ENCODE data around the gene LIPC. TPM values are rescaled to one million over a fixed set of nuclear protein-coding genes. Genes with fewer than 3 reads are reported as not detected.

LIPC gene
- total and polyA plus RNA-seq, 7 experiments from 2014 or later: 0.46 to 5.1 (median 0.77) TPM

- ChIA-PET POLR2A (interaction anchor here (0.8 to 0.9 kb wide), 2 partner anchors 9 to 254 kb away, joined by 3 to 4 read pairs; partner anchors contain the start of gene ADAM10), CTCF (no interaction called here)
- DNase-seq: peak in 6 of 9 donors; percentile 34 to 68 (median 44)
- H3K4me1 Mint-ChIP-seq: peaks cover 22 to 46% (median 41%) of the 10 kb centered on the region in 7 donors
- peak overlapping the region in 6 of 9 donors; percentile 4 to 60 (median 41) for H3K27ac Mint-ChIP-seq
- Histone ChIP-seq H3K4me1 (ENCODE audit: control insufficient read depth in 2 of 2, insufficient read depth in 2 of 2, low read length in 2 of 2) (peaks cover 4 to 11% of the 10 kb centered on the region in 2 donors), H3K9me3 (ENCODE audit: control insufficient read depth in 2 of 3, low read length in 3 of 3) (no peaks in the 10 kb centered on the region), H3K36me3 (ENCODE audit: control insufficient read depth in 2 of 3, insufficient read depth in 3 of 3, low read length in 3 of 3) (no peaks in the 10 kb centered on the region), H3K27me3 (ENCODE audit: control insufficient read depth in 2 of 2, insufficient read depth in 2 of 2, low read length in 2 of 2) (no peaks in the 10 kb centered on the region), H3K4me3 (ENCODE audit: low read length) (no peak overlapping the region), H3K27ac (ENCODE audit: low read depth, low read length) (no peak overlapping the region)
- peaks cover 0 to 22% (median 0%) of the 10 kb centered on the region in 5 donors for H3K36me3 Mint-ChIP-seq
- peaks cover 0 to 3% (median 0%) of the 10 kb centered on the region in 11 donors for H3K9me3 Mint-ChIP-seq
- peak; percentile 46 for ATAC-seq
- H3K4me3 Mint-ChIP-seq: peak overlapping the region; percentile 11 to 53 (median 35)
- intact Hi-C loops (cut with micrococcal nuclease): no loop called here
- no peaks in the 10 kb centered on the region for H3K27me3 Mint-ChIP-seq
Measured at GRCh38 chr15:58495891-58496408, 64.2 kb downstream of the LIPC start.

GRCh38 chr15:58497046-58497785 is 65.4 kb downstream of the LIPC start:
- H3K27ac Mint-ChIP-seq: peak overlapping the region in 1 of 9 donors; percentile 37
- peaks cover 23 to 42% (median 39%) of the 10 kb centered on the region in 7 donors for H3K4me1 Mint-ChIP-seq
- peak overlapping the region in 3 of 10 donors; percentile 5 to 44 (median 39) for H3K4me3 Mint-ChIP-seq
- Histone ChIP-seq H3K27me3 (ENCODE audit: control insufficient read depth in 2 of 2, insufficient read depth in 2 of 2, low read length in 2 of 2) (no peaks in the 10 kb centered on the region), H3K36me3 (ENCODE audit: control insufficient read depth in 2 of 3, insufficient read depth in 3 of 3, low read length in 3 of 3) (no peaks in the 10 kb centered on the region), H3K4me1 (ENCODE audit: control insufficient read depth in 2 of 2, insufficient read depth in 2 of 2, low read length in 2 of 2) (peaks cover 4 to 11% of the 10 kb centered on the region in 2 donors), H3K27ac (ENCODE audit: low read depth, low read length) (no peak overlapping the region), H3K9me3 (ENCODE audit: control insufficient read depth in 2 of 3, low read length in 3 of 3) (no peaks in the 10 kb centered on the region), H3K4me3 (ENCODE audit: low read length) (no peak overlapping the region)
- DNase-seq (no peak), ATAC-seq (no peak)
- intact Hi-C loops (cut with micrococcal nuclease): no loop called here
- ChIA-PET POLR2A (interaction anchor here (1.1 kb wide), 1 partner anchor 10 kb away, joined by 3 read pairs; no protein-coding TSS in a partner anchor), CTCF (interaction anchor here (1.5 kb wide), 1 partner anchor 10 kb away, joined by 5 read pairs; no protein-coding TSS in a partner anchor)
- no peaks in the 10 kb centered on the region for H3K27me3 Mint-ChIP-seq
- peaks cover 0 to 27% (median 0%) of the 10 kb centered on the region in 5 donors for H3K36me3 Mint-ChIP-seq
- peaks cover 0 to 3% (median 0%) of the 10 kb centered on the region in 11 donors for H3K9me3 Mint-ChIP-seq

- no peaks in the 10 kb centered on the region for H3K27me3 ChIP-seq (ENCODE audit: control insufficient read depth in 2 of 2, insufficient read depth in 2 of 2, low read length in 2 of 2)
- DNase-seq: no peak
- intact Hi-C loops (cut with micrococcal nuclease): no loop called here
- H3K27ac Mint-ChIP-seq: peak overlapping the region in 2 of 9 donors; percentile 26 to 34
- no peaks in the 10 kb centered on the region for H3K36me3 ChIP-seq (ENCODE audit: control insufficient read depth in 2 of 3, insufficient read depth in 3 of 3, low read length in 3 of 3)
- H3K9me3 Mint-ChIP-seq: peaks cover 0 to 3% (median 0%) of the 10 kb centered on the region in 11 donors
- no peak overlapping the region for H3K4me3 Mint-ChIP-seq
- H3K27me3 Mint-ChIP-seq: no peaks in the 10 kb centered on the region
- ChIA-PET POLR2A (no interaction called here), CTCF (interaction anchor here (0.7 kb wide), 1 partner anchor 13 kb away, joined by 4 read pairs; no protein-coding TSS in a partner anchor)
- H3K27ac ChIP-seq (ENCODE audit: low read depth, low read length): no peak overlapping the region
- no peaks in the 10 kb centered on the region for H3K9me3 ChIP-seq (ENCODE audit: control insufficient read depth in 2 of 3, low read length in 3 of 3)
- peaks cover 23 to 39% (median 34%) of the 10 kb centered on the region in 7 donors for H3K4me1 Mint-ChIP-seq
- H3K36me3 Mint-ChIP-seq: peaks cover 0 to 25% (median 0%) of the 10 kb centered on the region in 5 donors
- no peak for ATAC-seq
- no peak overlapping the region for H3K4me3 ChIP-seq (ENCODE audit: low read length)
- peaks cover 4 to 11% of the 10 kb centered on the region in 2 donors for H3K4me1 ChIP-seq (ENCODE audit: control insufficient read depth in 2 of 2, insufficient read depth in 2 of 2, low read length in 2 of 2)
Measured at GRCh38 chr15:58498821-58499580, 67.2 kb downstream of the LIPC start.

- ChIA-PET POLR2A (no interaction called here), CTCF (interaction anchor here (0.6 to 0.8 kb wide), 2 partner anchors 22 to 24 kb away, joined by 3 to 7 read pairs; no protein-coding TSS in a partner anchor)
- Mint-ChIP-seq H3K36me3 (peaks cover 0 to 27% (median 0%) of the 10 kb centered on the region in 5 donors), H3K4me1 (peaks cover 25 to 38% (median 33%) of the 10 kb centered on the region in 7 donors), H3K4me3 (no peak overlapping the region), H3K9me3 (peaks cover 0 to 2% (median 0%) of the 10 kb centered on the region in 11 donors), H3K27me3 (no peaks in the 10 kb centered on the region), H3K27ac (no peak overlapping the region)
- ATAC-seq (no peak), DNase-seq (no peak)
- no peaks in the 10 kb centered on the region for H3K27me3 ChIP-seq (ENCODE audit: control insufficient read depth in 2 of 2, insufficient read depth in 2 of 2, low read length in 2 of 2)
- no peaks in the 10 kb centered on the region for H3K9me3 ChIP-seq (ENCODE audit: control insufficient read depth in 2 of 3, low read length in 3 of 3)
- intact Hi-C loops (cut with micrococcal nuclease): no loop called here
- H3K4me3 ChIP-seq (ENCODE audit: low read length): no peak overlapping the region
- peaks cover 4 to 14% of the 10 kb centered on the region in 2 donors for H3K4me1 ChIP-seq (ENCODE audit: control insufficient read depth in 2 of 2, insufficient read depth in 2 of 2, low read length in 2 of 2)
- no peaks in the 10 kb centered on the region for H3K36me3 ChIP-seq (ENCODE audit: control insufficient read depth in 2 of 3, insufficient read depth in 3 of 3, low read length in 3 of 3)
- no peak overlapping the region for H3K27ac ChIP-seq (ENCODE audit: low read depth, low read length)
Measured at GRCh38 chr15:58501006-58501405, 69.2 kb downstream of the LIPC start.

GRCh38 chr15:58501636-58502188 is 69.9 kb downstream of the LIPC start:
- H3K4me3 Mint-ChIP-seq: no peak overlapping the region
- CTCF ChIA-PET: interaction anchor here (0.6 to 0.8 kb wide), 3 partner anchors 22 to 219 kb away, joined by 3 to 7 read pairs (median 4); no protein-coding TSS in a partner anchor
- POLR2A ChIA-PET: no interaction called here

More at GRCh38 chr15:58501636-58502188, 69.9 kb downstream of the LIPC start:
- H3K27me3 ChIP-seq (ENCODE audit: control insufficient read depth in 2 of 2, insufficient read depth in 2 of 2, low read length in 2 of 2): no peaks in the 10 kb centered on the region
- peaks cover 0 to 30% (median 0%) of the 10 kb centered on the region in 5 donors for H3K36me3 Mint-ChIP-seq
- H3K27me3 Mint-ChIP-seq: no peaks in the 10 kb centered on the region
- H3K9me3 Mint-ChIP-seq: peaks cover 0 to 3% (median 0%) of the 10 kb centered on the region in 11 donors
- no peak for ATAC-seq
- H3K4me1 Mint-ChIP-seq: peaks cover 25 to 41% (median 33%) of the 10 kb centered on the region in 7 donors
- H3K4me1 ChIP-seq (ENCODE audit: control insufficient read depth in 2 of 2, insufficient read depth in 2 of 2, low read length in 2 of 2): peaks cover 0 to 17% of the 10 kb centered on the region in 2 donors
- no peaks in the 10 kb centered on the region for H3K9me3 ChIP-seq (ENCODE audit: control insufficient read depth in 2 of 3, low read length in 3 of 3)
- DNase-seq: no peak
- no peak overlapping the region for H3K27ac ChIP-seq (ENCODE audit: low read depth, low read length)
- no peaks in the 10 kb centered on the region for H3K36me3 ChIP-seq (ENCODE audit: control insufficient read depth in 2 of 3, insufficient read depth in 3 of 3, low read length in 3 of 3)
- H3K4me3 ChIP-seq (ENCODE audit: low read length): no peak overlapping the region
- peak overlapping the region in 1 of 9 donors; percentile 38 for H3K27ac Mint-ChIP-seq
- intact Hi-C loops (cut with micrococcal nuclease): no loop called here

Measured in naive thymus-derived CD4-positive, alpha-beta T cell (primary cell).